Measurements from ENCODE around the gene NEUROD4. TPM values are rescaled to one million over a fixed set of nuclear protein-coding genes. Genes with fewer than 3 reads are reported as not detected.

The NEUROD4 gene
- total RNA-seq, 1 experiment from 2014 or later: not detected

DNA sequence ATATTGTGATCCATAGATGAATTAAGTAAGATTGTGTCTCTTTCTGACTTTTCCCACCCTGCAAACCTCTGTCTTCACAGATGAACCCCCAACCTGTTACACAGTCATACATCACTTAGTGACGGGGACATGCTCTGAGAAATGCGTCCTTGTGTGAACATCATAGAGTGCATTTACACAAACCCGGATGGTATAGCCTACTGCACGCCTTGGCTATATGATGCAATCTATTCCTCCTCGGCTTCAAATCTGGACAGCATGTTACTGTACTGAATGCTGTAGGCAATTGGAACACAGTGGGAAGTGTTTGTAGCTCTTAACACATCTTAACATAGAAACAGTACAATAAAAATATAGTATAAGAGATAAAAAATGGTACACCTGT, 27.8 kb upstream of the NEUROD4 start:
- no peak for DNase-seq (ENCODE audit: low read depth, low spot score)
- in situ Hi-C loops (cut with HindIII; ENCODE audit: low pct_unique_long_range_greater_than_20kb, low sequenced_read_pairs): no loop called here

DNA sequence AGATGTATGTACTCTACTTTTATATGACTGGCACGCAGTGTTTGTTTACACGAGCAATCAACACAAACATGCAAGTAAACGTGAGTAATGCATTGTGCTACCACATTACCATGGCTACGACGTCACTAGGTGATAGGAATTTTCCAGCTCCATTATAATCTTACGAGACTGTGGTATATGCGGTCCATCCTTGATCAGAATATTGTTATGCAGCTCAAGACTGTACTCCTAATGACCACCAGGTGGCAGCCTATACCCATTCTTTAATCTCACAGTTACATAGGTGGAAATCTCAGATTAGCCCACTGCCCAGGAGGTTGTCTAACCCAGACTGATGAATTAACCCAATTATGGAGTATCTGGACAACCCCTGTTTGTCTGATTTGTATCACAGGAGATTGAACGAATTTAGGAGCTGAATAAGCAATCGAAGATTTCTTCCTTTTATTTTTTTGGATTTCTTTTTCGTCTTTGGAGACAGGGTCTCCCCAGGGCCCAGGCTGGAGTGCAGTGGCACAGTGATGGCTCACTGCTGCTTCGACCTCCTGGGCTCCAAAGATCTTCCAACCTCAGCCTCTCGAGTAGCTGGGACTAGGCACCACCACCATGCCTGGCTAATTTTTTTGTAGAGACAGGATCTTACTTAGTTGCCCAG, 26.5 kb upstream of the NEUROD4 start:
- peak; percentile 81 for DNase-seq (ENCODE audit: low read depth, low spot score)
- in situ Hi-C loops (cut with HindIII; ENCODE audit: low pct_unique_long_range_greater_than_20kb, low sequenced_read_pairs): no loop called here

DNA sequence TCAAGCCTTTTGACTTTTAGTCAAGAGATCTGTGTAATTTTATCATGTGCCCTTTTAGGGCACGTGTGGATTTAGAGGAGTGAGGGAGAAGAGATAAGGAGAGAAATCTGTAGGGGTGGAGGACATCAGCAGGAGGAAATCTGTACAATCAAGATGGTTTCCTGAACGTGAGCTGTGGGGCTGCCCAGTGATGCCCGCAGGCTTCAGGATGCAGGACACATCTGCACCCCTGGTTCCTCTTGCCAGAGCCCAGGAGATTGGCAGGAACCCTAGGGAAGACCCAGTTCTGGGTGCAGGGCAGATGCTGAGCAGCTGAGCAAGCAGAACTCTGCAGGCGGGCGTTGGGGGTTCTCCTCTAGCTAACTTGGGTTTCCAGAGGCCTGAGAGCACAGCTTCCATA, 23.6 kb upstream of the NEUROD4 start:
- no peak for DNase-seq (ENCODE audit: low read depth, low spot score)
- in situ Hi-C loops (cut with HindIII; ENCODE audit: low pct_unique_long_range_greater_than_20kb, low sequenced_read_pairs): no loop called here

DNA sequence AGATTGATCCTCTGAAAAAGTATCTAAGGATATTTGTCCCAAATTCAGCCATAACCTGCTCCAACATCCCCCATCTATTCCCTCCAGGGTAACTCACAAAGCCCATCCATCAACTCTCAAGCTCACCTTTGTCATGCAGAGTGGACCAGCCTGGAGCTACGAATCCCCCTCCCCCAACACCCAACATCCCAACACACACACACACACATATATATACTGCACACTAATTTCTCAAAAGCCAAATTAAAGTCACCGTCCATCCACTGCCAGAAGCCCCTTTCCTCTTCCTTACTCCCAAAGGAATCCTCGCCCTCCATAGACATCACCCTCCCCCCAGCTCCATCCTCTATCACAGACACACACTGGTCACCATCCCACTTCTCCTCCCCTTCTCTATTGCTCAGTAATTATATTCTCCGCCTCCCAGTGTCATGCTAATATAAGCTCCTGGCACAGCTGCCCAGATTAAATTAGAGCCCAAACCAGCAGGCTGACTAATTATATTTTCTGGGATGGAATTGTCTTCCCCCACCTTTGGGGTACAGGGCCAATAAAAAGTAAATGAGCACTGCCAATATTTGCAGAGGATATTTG, 21.7 kb upstream of the NEUROD4 start:
- no peak for DNase-seq (ENCODE audit: low read depth, low spot score)
- in situ Hi-C loops (cut with HindIII; ENCODE audit: low pct_unique_long_range_greater_than_20kb, low sequenced_read_pairs): no loop called here

DNA sequence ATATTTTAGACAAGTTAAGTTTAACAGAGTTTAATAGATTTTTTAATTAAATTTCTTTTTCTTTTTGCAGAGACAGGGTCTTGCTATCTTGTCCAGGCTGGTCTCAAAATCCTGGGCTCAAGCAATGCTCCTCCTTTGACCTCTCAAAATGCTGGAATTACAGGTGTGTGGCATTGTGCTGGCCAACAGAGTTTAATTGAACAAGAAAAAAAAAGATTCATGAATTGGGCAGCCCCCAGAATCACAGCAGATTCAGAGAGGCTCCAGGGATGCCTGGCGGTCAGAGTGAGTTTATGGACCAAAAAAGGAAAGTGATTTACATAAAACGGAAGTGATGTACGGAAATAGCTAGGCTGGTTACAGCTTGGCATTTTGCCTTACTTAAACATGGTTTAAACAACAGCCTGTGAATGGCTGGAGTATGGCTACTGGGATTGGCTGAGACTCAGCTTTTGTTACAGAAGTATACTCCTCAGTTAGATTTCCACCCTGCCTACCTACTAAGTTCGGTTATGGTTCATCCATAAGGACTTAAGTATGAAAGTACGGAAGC, 20.7 kb upstream of the NEUROD4 start:
- in situ Hi-C loops (cut with HindIII; ENCODE audit: low pct_unique_long_range_greater_than_20kb, low sequenced_read_pairs): no loop called here
- no peak for DNase-seq (ENCODE audit: low read depth, low spot score)

DNA sequence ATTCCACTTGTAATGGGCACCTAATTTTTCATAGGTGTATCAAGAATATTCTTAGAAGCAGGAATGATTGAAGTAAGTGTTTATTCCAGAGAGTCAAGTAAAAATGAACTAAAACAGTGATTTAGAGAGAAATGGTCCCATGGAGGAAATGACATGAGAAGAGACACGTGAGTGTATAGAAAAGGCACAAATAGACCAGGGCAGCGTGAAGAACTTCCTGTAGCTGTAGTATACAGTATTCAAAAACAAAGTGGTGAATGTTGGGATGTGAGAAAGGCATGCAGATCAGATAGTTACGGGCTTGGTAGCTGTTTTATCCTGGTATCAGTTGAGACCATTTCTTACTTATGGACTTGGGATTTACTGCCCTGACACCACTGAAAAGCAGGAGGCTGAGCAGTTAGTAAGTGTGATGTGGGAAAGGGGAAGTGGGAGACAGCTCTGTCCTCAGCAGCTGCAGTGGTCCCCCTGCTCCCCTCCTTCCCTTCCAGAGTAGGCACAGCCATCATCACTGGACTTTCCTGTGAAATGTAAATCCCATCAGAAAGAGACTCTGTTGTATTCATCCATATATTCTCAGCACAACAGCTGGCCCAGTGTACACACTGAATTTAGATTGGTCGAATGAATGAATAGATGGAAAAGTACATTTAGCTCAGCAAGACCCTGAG, 18.4 kb upstream of the NEUROD4 start:
- in situ Hi-C loops (cut with HindIII; ENCODE audit: low pct_unique_long_range_greater_than_20kb, low sequenced_read_pairs): no loop called here
- DNase-seq (ENCODE audit: low read depth, low spot score): no peak

DNA sequence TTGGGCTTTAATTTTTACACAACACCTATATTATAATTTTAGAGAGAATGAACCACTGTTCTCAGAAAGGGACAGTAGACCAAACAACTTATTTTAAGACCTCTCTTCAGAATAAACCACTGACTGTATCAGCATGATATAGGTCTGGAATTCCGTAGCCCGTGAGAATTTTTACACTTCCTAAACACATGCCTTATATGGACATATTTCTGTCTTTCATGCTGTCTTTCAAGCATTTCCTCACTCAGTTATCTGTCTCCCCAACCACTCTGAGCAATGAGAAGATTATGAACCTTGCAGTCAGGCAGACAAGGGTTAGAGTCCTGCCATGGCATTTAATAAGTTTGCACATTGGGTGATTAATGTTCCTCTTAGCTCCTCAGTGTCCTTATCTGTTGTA, 17.4 kb upstream of the NEUROD4 start:
- DNase-seq (ENCODE audit: low read depth, low spot score): no peak
- in situ Hi-C loops (cut with HindIII; ENCODE audit: low pct_unique_long_range_greater_than_20kb, low sequenced_read_pairs): no loop called here

DNA sequence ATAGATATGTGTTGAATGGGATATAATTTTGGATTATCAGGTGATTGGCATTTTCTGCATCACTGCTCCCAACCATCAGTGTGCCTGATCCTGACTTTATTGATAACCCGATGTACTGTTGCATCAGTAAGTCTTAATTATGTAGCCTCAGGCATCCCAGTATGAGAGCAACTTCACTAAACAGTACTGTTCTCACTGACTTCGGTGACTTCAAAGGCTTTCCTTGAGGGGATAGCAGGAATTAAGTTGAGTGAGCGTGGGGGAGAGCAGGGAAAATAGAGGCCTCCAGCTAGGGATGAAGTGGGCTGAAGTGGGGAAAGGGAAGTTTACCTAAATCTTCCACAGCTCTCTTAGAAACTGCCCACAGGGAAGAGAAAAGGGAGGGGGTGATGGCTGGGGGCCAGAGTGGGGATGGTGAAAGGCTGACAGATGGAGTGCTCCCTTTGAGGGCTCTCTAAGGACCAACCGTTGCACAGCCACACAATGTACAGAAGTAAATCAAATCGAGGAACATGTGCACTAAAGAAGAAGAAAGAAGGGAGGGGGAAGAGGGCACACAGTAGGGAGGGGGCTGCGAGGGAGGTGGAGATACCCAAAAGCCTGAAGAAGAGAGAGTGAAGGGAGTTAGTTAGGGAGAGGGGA, 10.7 kb upstream of the NEUROD4 start:
- in situ Hi-C loops (cut with HindIII; ENCODE audit: low pct_unique_long_range_greater_than_20kb, low sequenced_read_pairs): no loop called here
- DNase-seq (ENCODE audit: low read depth, low spot score): no peak

DNA sequence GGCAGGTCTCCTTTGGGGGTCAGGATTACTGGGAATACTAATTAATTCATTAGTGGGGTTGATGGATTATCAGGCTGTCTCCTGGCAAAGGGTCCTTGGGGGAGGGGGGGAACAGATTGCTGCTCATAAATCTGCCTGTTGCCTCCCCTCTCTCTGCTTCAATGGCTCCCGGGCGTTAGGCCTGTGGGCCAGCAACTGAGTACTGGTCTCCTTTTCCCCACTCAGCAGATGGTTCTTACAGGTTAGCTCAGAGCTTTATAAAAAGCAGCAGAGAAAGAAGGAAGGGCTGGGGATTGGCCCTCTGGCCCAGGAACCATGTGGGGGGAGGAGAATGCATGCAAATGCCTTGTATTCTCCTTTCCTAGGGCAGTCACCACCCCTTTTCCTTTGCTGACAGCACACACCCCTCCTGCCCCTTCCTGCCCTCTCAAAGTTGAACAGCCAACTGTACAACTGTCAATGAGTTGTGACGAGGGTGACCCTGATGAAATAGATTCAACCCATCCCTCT, 2.3 kb upstream of the NEUROD4 start:
- DNase-seq (ENCODE audit: low read depth, low spot score): no peak
- in situ Hi-C loops (cut with HindIII; ENCODE audit: low pct_unique_long_range_greater_than_20kb, low sequenced_read_pairs): no loop called here

DNA sequence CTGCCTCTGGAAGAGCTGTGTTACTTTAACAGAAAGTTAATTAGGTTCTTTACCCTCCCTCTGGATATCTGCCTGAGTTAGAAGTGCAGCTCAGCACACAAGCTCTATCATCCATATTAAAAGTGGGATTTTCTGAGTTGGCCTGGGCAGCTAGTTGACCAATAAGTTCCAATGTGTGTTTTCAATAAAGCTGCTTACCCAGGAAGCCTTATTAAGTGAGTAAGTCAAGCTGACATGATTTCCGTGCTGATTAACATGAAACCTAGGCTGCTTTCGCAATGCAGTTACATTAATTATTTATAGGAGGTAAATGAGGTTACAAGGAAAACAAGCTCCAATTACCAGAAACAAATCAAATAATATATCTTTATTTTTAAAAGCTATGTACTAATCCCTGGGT, 4.8 kb downstream of the NEUROD4 start:
- DNase-seq (ENCODE audit: low read depth, low spot score): no peak
- in situ Hi-C loops (cut with HindIII; ENCODE audit: low pct_unique_long_range_greater_than_20kb, low sequenced_read_pairs): no loop called here

DNA sequence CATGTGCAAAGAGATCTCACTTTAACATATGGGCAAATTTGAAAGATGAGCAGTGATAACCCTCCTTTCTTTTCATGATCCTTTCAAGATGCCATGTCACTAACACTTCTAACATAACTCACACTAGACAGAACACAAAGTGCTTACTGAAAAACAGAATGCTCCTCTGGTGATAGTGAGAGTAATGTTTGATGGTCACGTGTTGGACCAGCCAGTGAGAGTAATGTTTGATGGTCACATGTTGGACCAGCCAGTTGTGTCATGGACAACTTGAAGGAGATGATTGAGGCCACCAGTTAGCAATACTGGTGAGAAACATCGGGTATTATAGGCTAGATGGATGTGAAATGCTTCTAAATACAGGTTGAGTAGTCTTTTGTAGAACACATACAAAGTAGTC, 5.7 kb downstream of the NEUROD4 start:
- in situ Hi-C loops (cut with HindIII; ENCODE audit: low pct_unique_long_range_greater_than_20kb, low sequenced_read_pairs): no loop called here

DNA sequence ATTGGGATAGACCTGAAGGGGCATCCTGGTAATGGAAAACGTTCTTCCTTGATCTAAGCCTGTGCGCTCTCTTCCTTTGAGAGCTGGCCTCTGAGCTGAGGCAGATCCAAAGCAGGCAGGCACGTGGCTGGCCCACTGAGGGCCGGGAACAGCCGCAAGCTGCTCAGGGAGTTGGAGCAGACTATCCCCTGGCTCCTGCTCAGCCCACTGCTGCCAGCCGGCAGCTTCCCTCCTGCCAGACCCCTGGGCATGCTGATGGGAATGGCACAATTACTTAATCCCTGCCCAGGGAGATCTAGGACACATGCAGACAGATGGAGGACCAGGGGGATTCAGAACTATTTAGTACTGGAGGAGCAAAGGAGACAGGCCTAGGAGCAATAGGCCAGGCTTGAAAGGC, 14.4 kb downstream of the NEUROD4 start:
- in situ Hi-C loops (cut with HindIII; ENCODE audit: low pct_unique_long_range_greater_than_20kb, low sequenced_read_pairs): no loop called here
- no peak for DNase-seq (ENCODE audit: low read depth, low spot score)

More for the DNA sequence above, 5.7 kb downstream of the NEUROD4 start:
- DNase-seq (ENCODE audit: low read depth, low spot score): no peak

DNA sequence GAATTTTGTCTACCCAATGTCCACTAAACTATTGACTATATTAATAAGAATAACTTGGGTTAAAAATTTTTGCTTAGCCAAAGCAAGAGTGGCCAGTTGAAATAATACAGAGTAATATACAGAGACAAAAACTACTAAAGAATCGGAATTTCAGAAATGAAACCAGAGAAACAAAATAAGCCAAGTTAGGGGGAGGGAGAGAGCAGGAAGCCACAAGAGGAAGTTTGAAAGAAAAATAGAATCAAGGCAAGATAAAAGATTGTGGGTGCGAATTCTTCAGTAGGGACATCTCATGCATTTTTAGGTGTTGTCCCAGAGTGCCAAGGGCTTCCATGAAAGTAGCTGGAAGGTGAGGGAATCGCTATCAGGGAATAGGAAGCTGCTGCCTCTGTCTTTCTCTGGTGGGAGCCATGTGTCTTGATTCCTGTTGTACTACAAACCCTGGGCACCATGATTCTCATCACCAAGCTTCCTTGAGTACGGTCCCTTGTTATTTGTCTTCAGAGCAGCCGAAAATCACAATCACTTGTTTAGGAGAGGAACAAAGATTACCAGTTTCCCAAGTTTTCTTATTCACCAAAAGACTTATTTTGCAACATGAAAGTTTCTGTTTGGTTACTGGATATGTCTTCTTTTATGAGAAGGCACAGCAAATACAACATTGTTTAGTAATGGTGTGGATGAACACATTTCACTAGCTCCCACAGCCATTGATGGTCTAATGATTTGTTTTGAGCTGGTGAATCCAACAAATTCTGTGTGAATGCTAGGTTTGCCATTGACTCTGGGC, 16.7 kb downstream of the NEUROD4 start:
- DNase-seq (ENCODE audit: low read depth, low spot score): no peak
- in situ Hi-C loops (cut with HindIII; ENCODE audit: low pct_unique_long_range_greater_than_20kb, low sequenced_read_pairs): no loop called here

DNA sequence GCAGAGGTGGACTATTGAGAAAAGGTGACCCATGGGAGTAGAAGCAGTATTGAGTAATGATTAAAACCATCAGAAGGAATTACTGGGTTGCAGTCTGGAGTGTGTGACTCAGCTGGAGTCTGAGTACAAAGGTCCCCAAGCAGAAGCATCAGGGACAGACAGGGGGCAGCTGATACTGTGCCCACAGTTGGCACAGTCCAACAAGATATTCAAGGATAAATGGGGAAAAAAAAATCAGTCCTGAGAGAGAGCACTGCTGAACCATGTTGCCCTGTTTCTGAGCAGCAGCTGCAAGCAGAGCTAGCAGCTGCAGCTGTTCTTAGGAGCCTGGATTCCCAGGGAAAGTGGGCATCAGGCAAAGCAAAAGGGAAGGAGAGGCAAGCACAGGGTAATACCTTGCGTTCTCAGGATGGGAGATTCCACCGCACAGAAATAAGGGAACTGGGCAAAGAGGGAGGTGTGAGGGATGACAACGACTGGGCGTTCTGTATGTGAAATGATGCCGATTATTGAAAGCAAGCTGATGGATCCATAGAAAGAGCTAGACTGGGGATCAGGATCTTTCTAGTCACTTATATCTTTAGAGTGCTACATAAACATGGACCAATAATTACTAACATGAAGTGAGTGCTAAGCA, 17.7 kb downstream of the NEUROD4 start:
- no peak for DNase-seq (ENCODE audit: low read depth, low spot score)
- in situ Hi-C loops (cut with HindIII; ENCODE audit: low pct_unique_long_range_greater_than_20kb, low sequenced_read_pairs): no loop called here

DNA sequence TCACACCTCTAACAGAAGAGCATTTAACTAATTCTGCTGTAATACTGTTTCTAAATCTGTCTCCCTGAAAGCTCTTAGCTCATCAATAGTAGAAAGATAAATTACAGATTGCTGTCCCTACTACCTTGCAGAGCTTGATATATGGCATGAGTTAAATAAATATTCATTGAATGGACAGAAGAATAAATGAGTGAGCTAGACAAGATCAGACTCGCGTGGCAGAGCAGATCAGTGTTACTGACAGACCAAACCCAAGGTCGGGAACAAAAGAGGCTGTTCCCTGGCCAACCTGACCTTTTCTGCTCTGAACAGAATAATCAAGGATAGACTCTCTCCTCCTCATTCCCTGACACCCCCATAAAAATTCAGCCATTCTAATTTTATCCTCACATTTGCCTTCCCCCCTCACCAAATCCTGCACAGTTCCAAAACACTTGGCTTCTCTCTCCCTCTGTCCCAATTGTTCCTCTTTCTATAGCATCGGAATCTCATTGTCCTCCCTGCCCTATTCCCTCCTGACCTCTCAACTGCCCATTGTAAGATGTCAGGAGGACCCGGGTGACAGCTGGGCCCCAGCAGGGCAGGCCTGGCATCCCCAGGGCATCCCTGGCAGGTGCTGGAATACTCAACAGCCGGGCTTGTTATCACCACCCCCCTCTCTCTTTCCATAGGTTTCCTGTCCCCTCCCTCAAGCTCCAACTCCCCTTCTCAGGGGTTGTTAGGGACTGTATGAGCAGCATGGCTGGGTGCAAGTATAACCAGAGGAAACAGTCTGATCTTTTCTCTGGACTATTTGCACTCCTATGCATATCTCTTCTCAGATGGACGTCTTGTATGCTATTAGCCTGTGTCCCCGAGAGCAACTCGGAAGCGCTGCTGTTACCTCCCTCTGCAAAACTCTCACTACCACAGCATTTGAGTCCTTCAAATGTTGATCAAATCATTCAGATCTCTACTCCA, 19.9 kb downstream of the NEUROD4 start:
- in situ Hi-C loops (cut with HindIII; ENCODE audit: low pct_unique_long_range_greater_than_20kb, low sequenced_read_pairs): no loop called here

DNA sequence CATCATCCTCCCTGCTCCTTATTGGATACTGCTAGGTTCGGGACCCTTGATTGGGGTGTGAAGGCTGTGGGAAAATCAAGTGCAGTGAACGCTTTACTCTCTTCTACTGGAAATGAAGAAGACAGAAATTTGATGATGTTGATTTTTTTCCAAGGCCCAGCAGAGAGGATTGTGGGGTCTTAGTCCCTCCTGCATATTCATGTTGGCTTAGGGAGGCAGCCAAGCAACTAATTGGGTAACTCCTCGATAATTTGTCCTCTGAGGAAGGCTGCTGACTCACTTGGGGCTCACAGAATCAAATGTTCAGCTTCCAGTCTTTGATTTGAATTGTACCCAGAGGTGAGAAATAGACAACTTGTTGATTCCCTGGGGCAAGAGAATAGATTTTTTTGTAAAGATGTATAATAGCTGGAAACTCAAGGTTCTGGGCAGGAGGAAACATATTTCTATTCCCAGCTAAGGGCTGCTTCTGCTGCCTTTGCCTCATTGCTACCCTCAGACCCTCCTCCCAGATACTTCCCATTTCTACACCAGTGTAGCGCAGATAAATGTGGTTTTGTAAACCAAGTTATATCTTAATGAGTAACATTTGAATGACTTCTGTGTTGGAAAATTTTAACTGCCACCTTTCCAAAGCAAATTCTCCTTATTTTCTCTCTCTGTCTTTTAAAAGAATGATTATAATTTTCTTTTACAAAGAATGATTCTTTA, 21.7 kb downstream of the NEUROD4 start:
- in situ Hi-C loops (cut with HindIII; ENCODE audit: low pct_unique_long_range_greater_than_20kb, low sequenced_read_pairs): no loop called here
- no peak for DNase-seq (ENCODE audit: low read depth, low spot score)

More for the DNA sequence above, 19.9 kb downstream of the NEUROD4 start:
- DNase-seq (ENCODE audit: low read depth, low spot score): no peak

Data from SK-MEL-5 (cell line).